Activated T-helper 1 cell treated with anti-CD3 and anti-CD28 coated beads, Interleukin-12 subunit alpha, Interleukin-12 subunit beta, Interleukin-2, Interleukin-4 antibody, amounts not matched to agents 30 ng/mL and 10 ng/mL and 1 ng/mL, durations not matched to agents 14 hours and 24 hours and 36 hours (primary cell): ENCODE measurements around the gene IDI2. TPM values are rescaled to one million over a fixed set of nuclear protein-coding genes. Genes with fewer than 3 reads are reported as not detected.
A peak's percentile ranks its signal among the peaks of the same experiment; 100 is the strongest.

Experiments used
- DNase-seq: peaks from one replicate; pipeline ENCODE4 v3.0.0; 2021; ENCODE audit warnings: low spot score
- H3K27ac Mint-ChIP-seq: one replicate; pipeline ENCODE4 v1.8.0; 2021; ENCODE audit warnings: mild to moderate bottlenecking, mixed read lengths
- H3K27me3 Mint-ChIP-seq: one replicate; pipeline ENCODE4 v1.8.0; 2022; ENCODE audit warnings: mild to moderate bottlenecking, moderate library complexity, mixed read lengths; ENCODE audit not compliant: insufficient read depth
- H3K36me3 Mint-ChIP-seq: one replicate; pipeline ENCODE4 v1.8.0; 2021; ENCODE audit warnings: low read depth, mixed read lengths
- H3K4me1 Mint-ChIP-seq: one replicate; pipeline ENCODE4 v1.8.0; 2021; ENCODE audit warnings: low read depth, mixed read lengths
- H3K4me3 Mint-ChIP-seq: one replicate; pipeline ENCODE4 v1.8.0; 2021; ENCODE audit warnings: mild to moderate bottlenecking, moderate library complexity, mixed read lengths
- H3K9me3 Mint-ChIP-seq: one replicate; pipeline ENCODE4 v1.8.0; 2021; ENCODE audit warnings: mixed read lengths
- intact Hi-C: fragments of 100-400 bp; cut with micrococcal nuclease; formaldehyde crosslinking; loops from one replicate; pipeline ENCODE4 v1.15.1; 2024
- total RNA-seq: library from RNA; stranded (reverse); gene quantifications from 2 replicates; pipeline ENCODE4 v1.2.3, GENCODE V29; 2022

IDI2 gene
- total RNA-seq, 1 donor from 2014 or later = not detected

- Mint-ChIP-seq H3K4me1 (peaks cover 17% of the 10 kb centered on the region), H3K4me3 (no peak overlapping the region), H3K36me3 (peaks cover 73% of the 10 kb centered on the region), H3K9me3 (no peaks in the 10 kb centered on the region), H3K27ac (peak overlapping the region; percentile 30), H3K27me3 (no peaks in the 10 kb centered on the region)
- DNase-seq = no peak
- intact Hi-C loops = no loop called here
These were observed 30.1 kb downstream of the IDI2 start for GRCh38 chr10:995559-995926.

DNA sequence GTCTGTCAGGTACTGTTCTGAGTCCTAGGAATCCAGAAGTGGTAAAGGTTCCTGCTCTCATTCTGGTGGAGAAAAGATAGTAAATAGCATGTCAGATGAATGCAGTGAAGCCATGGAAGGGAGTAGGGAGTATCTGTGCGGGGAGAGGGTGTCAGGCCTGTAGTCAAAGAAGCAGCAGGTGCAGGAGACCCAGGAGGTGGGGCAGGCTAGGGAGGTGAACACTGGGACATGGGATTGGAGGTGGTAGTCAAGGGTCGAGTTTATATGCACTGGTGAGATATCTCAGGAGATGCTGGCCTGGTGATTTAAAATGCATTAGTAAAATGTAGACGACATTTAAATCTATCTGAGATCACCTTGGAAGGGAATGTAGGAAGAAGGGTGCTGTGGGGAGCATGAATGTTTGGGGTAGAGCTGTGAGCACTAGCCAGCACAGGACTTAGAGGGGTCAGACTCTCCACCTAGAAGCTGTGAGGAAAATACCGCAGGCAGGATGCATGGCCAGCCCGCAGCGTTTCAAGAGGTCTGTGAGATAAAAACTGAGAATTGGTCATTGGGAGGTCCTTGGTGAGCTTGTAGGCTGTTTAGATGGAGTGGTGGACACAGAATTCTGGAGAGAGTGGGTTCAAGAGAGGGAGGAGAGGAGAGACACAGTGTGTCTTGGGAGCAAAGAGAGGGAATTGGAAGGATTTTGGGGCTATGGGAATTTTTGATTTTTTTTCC is 30.7 kb downstream of the IDI2 start:
- intact Hi-C loops = no loop called here
- no peak for DNase-seq
- no peak overlapping the region for H3K4me3 Mint-ChIP-seq
- H3K4me1 Mint-ChIP-seq = peaks cover 22% of the 10 kb centered on the region
- H3K9me3 Mint-ChIP-seq = no peaks in the 10 kb centered on the region
- H3K27ac Mint-ChIP-seq = peak overlapping the region; percentile 30
- H3K27me3 Mint-ChIP-seq = no peaks in the 10 kb centered on the region
- peaks cover 74% of the 10 kb centered on the region for H3K36me3 Mint-ChIP-seq

DNA sequence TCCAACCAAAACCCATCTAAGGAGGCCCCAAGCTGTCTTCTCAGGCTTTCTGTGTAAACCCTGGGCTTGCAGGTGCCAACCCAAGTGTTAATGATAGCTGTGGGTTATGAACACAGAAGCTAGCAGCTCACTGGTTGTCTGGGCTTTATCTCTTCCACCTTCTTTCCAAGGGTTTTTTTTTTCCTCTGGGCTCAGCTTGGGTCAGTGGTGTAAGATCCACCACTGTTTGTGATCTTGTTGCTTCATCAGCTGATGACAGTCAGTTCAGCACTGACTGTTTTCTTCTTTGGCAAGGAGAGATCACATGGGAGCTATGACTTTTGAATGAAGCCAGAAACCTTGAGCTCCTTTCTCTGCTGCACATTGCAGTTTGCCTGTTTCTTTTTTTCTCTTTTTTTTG is 32.8 kb downstream of the IDI2 start:
- H3K36me3 Mint-ChIP-seq = peaks cover 72% of the 10 kb centered on the region
- no peak for DNase-seq
- peak overlapping the region; percentile 74 for H3K27ac Mint-ChIP-seq
- H3K27me3 Mint-ChIP-seq = no peaks in the 10 kb centered on the region
- no peaks in the 10 kb centered on the region for H3K9me3 Mint-ChIP-seq
- H3K4me3 Mint-ChIP-seq = no peak overlapping the region
- intact Hi-C loops = loop anchor here (1.0 kb wide), 1 partner anchor 17 kb away; no protein-coding TSS in a partner anchor
- peaks cover 30% of the 10 kb centered on the region for H3K4me1 Mint-ChIP-seq

- intact Hi-C loops = no loop called here
- no peak overlapping the region for H3K27ac Mint-ChIP-seq
- H3K27me3 Mint-ChIP-seq = no peaks in the 10 kb centered on the region
- peaks cover 68% of the 10 kb centered on the region for H3K36me3 Mint-ChIP-seq
- peak overlapping the region; percentile 7 for H3K4me3 Mint-ChIP-seq
- DNase-seq = no peak
- H3K4me1 Mint-ChIP-seq = peaks cover 33% of the 10 kb centered on the region
- H3K9me3 Mint-ChIP-seq = no peaks in the 10 kb centered on the region
These were observed 33.2 kb downstream of the IDI2 start for GRCh38 chr10:992467-992866.

DNA sequence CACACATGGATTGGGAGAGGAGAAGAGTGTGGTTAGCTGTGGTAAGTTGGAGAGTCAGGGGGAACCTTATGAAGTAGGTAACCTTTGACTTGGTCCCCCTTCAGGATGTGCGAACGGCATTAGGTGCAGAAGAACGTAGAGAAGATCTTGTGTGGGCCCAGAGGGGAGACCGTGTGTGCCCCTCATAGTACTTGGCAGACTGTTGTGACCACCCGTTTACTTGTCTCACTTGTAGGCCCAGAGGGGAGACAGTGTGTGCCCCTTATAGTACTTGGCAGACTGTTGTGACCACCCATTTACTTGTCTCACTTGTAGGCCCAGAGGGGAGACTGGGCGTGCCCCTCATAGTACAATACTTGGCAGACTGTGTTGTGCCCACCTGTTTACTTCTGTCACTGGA is 34.9 kb downstream of the IDI2 start:
- intact Hi-C loops = no loop called here
- no peak for DNase-seq
- H3K4me1 Mint-ChIP-seq = peaks cover 43% of the 10 kb centered on the region
- H3K27ac Mint-ChIP-seq = peak overlapping the region; percentile 99
- no peaks in the 10 kb centered on the region for H3K27me3 Mint-ChIP-seq
- peaks cover 56% of the 10 kb centered on the region for H3K36me3 Mint-ChIP-seq
- H3K9me3 Mint-ChIP-seq = no peaks in the 10 kb centered on the region
- peak overlapping the region; percentile 66 for H3K4me3 Mint-ChIP-seq

DNA sequence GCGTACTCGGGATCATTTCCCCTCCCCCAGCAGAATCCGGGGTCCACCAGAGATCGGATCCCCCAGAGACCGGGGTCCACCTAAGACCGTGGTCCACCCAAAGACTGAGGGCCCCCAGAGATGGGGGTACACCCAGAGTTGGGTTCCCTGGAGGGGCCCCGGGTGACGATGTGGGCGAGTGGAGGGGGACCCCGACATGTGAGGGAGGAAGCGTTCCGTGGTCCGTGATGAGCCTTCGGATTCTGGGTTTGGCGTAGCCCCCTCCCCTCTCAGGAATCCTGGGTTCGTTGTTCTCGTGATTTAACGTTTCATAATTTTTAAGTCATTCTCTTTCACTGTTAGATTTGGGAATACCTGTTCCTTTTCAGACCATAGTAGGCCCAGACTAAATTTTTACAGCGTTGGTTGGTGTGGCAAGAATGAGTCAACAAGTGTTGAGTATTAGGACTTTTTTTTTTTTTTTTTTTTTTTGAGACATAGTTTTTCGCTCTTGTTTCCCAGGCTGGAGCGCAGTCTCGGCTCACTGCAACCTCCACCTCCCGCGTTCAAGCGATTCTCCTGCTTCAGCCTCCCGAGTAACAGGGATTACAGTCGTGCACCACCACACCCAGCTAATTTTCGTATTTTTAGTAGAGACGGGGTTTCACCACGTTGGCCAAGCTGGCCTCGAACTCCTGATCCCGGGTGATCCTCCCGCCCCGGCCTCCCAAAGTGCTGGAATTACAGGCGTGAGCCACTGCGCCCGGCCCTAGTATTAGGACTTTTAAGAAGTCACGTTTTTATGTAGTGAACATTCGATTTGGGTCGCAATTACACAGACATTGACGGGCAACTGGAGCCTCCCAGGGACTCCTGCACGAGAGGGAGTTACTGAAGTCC is 36.8 kb downstream of the IDI2 start:
- no peaks in the 10 kb centered on the region for H3K9me3 Mint-ChIP-seq
- peaks cover 35% of the 10 kb centered on the region for H3K4me1 Mint-ChIP-seq
- peak overlapping the region; percentile 99 for H3K27ac Mint-ChIP-seq
- DNase-seq = no peak
- peak overlapping the region; percentile 97 for H3K4me3 Mint-ChIP-seq
- intact Hi-C loops = loop anchor here (1.0 to 5.0 kb wide), 5 partner anchors 21 to 477 kb away; partner anchors contain the start of genes IDI1, LARP4B and WDR37
- no peaks in the 10 kb centered on the region for H3K27me3 Mint-ChIP-seq
- peaks cover 37% of the 10 kb centered on the region for H3K36me3 Mint-ChIP-seq

GRCh38 chr10:987870-988666 is 37.6 kb downstream of the IDI2 start, which contains the start of gene GTPBP4:
Gene GTPBP4, plus strand, starts transcription at chr10:988434. Its CDS starts 46 bp downstream, at chr10:988480.
- DNase-seq = peak; percentile 94
- peak within 1 kb of the TSS; percentile 99 for H3K27ac Mint-ChIP-seq
- H3K4me1 Mint-ChIP-seq = peaks cover 35% of the 10 kb centered on the region
- intact Hi-C loops = loop anchor here (1.0 to 5.0 kb wide), 5 partner anchors 22 to 476 kb away; partner anchors contain the start of genes IDI1, LARP4B and WDR37
- H3K36me3 Mint-ChIP-seq = peaks cover 32% of the 10 kb centered on the region
- no peaks in the 10 kb centered on the region for H3K27me3 Mint-ChIP-seq
- H3K4me3 Mint-ChIP-seq = peak within 1 kb of the TSS; percentile 97
- no peaks in the 10 kb centered on the region for H3K9me3 Mint-ChIP-seq

- H3K4me1 Mint-ChIP-seq = peaks cover 35% of the 10 kb centered on the region
- peak overlapping the region; percentile 97 for H3K4me3 Mint-ChIP-seq
- no peaks in the 10 kb centered on the region for H3K27me3 Mint-ChIP-seq
- peaks cover 29% of the 10 kb centered on the region for H3K36me3 Mint-ChIP-seq
- H3K9me3 Mint-ChIP-seq = no peaks in the 10 kb centered on the region
- no peak for DNase-seq
- intact Hi-C loops = loop anchor here (5.0 kb wide), 1 partner anchor 475 kb away; no protein-coding TSS in a partner anchor
- peak overlapping the region; percentile 99 for H3K27ac Mint-ChIP-seq
These were observed 38.1 kb downstream of the IDI2 start for GRCh38 chr10:987620-987869.

DNA sequence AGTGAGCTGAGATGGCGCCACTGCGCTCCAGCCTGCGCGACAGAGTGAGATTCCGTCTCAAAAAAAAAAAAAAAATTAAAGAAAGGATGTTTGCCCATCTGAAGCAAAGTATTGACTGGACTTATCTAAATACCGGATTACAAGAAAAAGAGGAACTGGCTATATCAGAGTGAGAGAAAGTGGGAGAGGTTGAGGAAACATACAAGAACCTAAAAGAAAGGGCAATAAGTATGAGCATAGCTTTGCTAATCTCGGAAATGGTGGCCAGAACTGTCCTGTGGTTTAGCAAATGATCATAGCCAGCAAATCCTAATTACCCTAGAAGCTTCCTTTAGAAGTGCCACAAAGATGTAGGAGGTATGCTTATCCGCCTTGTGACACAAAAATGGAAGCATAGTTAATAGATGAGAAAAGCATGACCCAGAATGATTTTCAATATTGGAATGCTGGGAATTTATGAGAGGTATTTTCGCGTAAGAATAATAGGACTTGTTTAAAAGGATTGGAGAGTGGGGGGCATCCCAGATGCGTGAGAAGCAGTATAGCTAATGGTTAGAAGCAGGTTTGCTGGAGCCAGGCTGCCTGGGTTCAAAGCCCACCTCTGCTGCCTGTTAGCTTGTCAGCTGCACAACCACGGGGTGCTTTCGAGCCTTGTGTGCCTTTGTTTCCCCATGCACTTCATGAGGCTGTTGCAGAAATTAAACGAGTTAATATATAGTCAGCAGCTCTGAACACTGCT is 38.6 kb downstream of the IDI2 start:
- Mint-ChIP-seq H3K27ac (peak overlapping the region; percentile 99), H3K4me1 (peaks cover 35% of the 10 kb centered on the region), H3K4me3 (peak overlapping the region; percentile 97), H3K27me3 (no peaks in the 10 kb centered on the region), H3K9me3 (no peaks in the 10 kb centered on the region), H3K36me3 (peaks cover 26% of the 10 kb centered on the region)
- no peak for DNase-seq
- intact Hi-C loops = loop anchor here (5.0 kb wide), 1 partner anchor 475 kb away; no protein-coding TSS in a partner anchor

- intact Hi-C loops = loop anchor here (5.0 kb wide), 1 partner anchor 474 kb away; no protein-coding TSS in a partner anchor
- Mint-ChIP-seq H3K9me3 (peaks cover under 1% of the 10 kb centered on the region), H3K4me3 (peak overlapping the region; percentile 97), H3K27me3 (no peaks in the 10 kb centered on the region), H3K27ac (peak overlapping the region; percentile 40), H3K4me1 (peaks cover 34% of the 10 kb centered on the region), H3K36me3 (peaks cover 24% of the 10 kb centered on the region)
- no peak for DNase-seq
These were observed 39.4 kb downstream of the IDI2 start for GRCh38 chr10:986137-986825.

- intact Hi-C loops = loop anchor here (5.0 kb wide), 1 partner anchor 473 kb away; no protein-coding TSS in a partner anchor
- no peak for DNase-seq
- Mint-ChIP-seq H3K9me3 (peaks cover 10% of the 10 kb centered on the region), H3K4me1 (peaks cover 24% of the 10 kb centered on the region), H3K4me3 (no peak overlapping the region), H3K36me3 (peaks cover 22% of the 10 kb centered on the region), H3K27me3 (no peaks in the 10 kb centered on the region), H3K27ac (no peak overlapping the region)
These were observed 40.3 kb downstream of the IDI2 start for GRCh38 chr10:985361-985760.
